Astrocyte of the spinal cord (primary cell): ENCODE data around the gene PCLO.

ENCODE experiments used
- DNase-seq: peaks from one replicate; pipeline ENCODE4 v3.0.0; 2011; ENCODE audit warnings: low read depth, low spot score
- H3K4me3 ChIP-seq: 2 replicates; pipeline ENCODE4 v1.5.1; 2011; ENCODE audit warnings: low read depth, mild to moderate bottlenecking, low read length, moderate library complexity
- CTCF ChIP-seq: IDR thresholded peaks from 2 replicates; pipeline ENCODE4 v1.5.1; 2012; ENCODE audit warnings: low read depth, mild to moderate bottlenecking, low read length, inconsistent platforms
- in situ Hi-C: cut with HindIII; loops from 2 replicates; pipeline ENCODE4 v1.10.0; 2017; ENCODE audit warnings: low sequenced_read_pairs

PCLO gene

GRCh38 chr7:82705517-82706260, 457.0 kb downstream of the PCLO start:
- in situ Hi-C loops, result no loop called here
- no peak overlapping the region for H3K4me3 ChIP-seq
- TF ChIP-seq CTCF, result no peak
- DNase-seq, result no peak

- in situ Hi-C loops, result no loop called here
- H3K4me3 ChIP-seq, result no peak overlapping the region
- no peak for DNase-seq
- TF ChIP-seq CTCF, result no peak
Measured at GRCh38 chr7:82704121-82704520, 458.6 kb downstream of the PCLO start.
